ENCODE measurements around the gene LIPN. TPM values are rescaled to one million over a fixed set of nuclear protein-coding genes. Genes with fewer than 3 reads are reported as not detected.

The LIPN gene
- total and polyA plus RNA-seq, 2 donors (not counting 3 experiments of a cell fraction or from before 2014, with no cell fraction given) = not detected

DNA sequence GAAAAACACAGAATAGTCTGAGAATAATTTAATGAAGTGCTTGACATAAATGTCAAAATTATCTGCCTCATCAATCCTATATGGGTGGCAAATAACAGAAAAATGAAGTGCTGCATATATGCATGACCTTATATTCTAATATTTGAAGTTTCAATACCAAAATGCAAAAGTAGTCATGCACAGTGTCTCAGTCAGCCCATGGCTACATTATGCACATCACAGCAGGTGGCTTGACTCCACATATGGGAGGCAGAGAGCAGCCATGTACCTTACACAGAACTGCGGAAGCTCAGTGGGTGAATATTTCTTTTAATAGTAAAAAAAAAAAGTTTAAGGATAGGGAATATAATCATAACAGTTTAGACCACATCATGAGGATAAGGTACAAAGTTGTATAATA, 17.4 kb upstream of the LIPN start:
- no peaks in the 10 kb centered on the region for H3K36me3 ChIP-seq (ENCODE audit: control insufficient read depth in 2 of 2, extremely low read depth in 1 of 2, insufficient read depth in 2 of 2, low read length in 2 of 2)
- dilution Hi-C loops (cut with MboI; ENCODE audit: extremely low pct_ligation_motif_present, low sequenced_read_pairs) = no loop called here
- peaks cover 2 to 3% of the 10 kb centered on the region in 2 experiments for H3K27me3 ChIP-seq (ENCODE audit: control insufficient read depth in 2 of 2, insufficient read depth in 2 of 2, low read length in 2 of 2)
- H4K20me1 ChIP-seq (replicated peaks; ENCODE audit: control insufficient read depth, extremely low read depth, insufficient read depth, low read length) = no peaks in the 10 kb centered on the region
- CTCF ChIA-PET = interaction anchor here (1.0 to 2.7 kb wide), 5 partner anchors 12 to 177 kb away, joined by 3 to 11 read pairs (median 5); no protein-coding TSS in a partner anchor
- POLR2A ChIA-PET = no interaction called here
- H3K79me2 ChIP-seq (ENCODE audit: control insufficient read depth, insufficient read depth, low read length) = no peaks in the 10 kb centered on the region
- no peak overlapping the region for H3K4me2 ChIP-seq (ENCODE audit: insufficient read depth, low read length)
- H3K9me1 ChIP-seq (replicated peaks; ENCODE audit: control insufficient read depth, extremely low read depth, insufficient read depth, low read length) = no peaks in the 10 kb centered on the region
- BruUV-seq (replicated peaks) = no TSS peak
- no peaks in the 10 kb centered on the region for H3K9me3 ChIP-seq (replicated peaks; ENCODE audit: control insufficient read depth, insufficient read depth, low read length)
- intact Hi-C loops (cut with micrococcal nuclease) = no loop called here
- FAIRE-seq (no peak), DNase-seq (ENCODE audit: low read depth, low spot score) (no peak)
- no peaks in the 10 kb centered on the region for H3K4me1 ChIP-seq (ENCODE audit: control insufficient read depth, extremely low read depth, insufficient read depth, low read length)
- H3K27ac ChIP-seq (ENCODE audit: insufficient read depth, low read depth, low read length) = no peak overlapping the region
- no peak overlapping the region for H3K4me3 ChIP-seq (replicated peaks in 1 of 3; ENCODE audit: insufficient read depth in 1 of 3, low read depth in 1 of 3, low read length in 3 of 3)
- no peak overlapping the region for H2AFZ ChIP-seq (ENCODE audit: low read depth, low read length)
- TF ChIP-seq POLR2AphosphoS5 (IDR thresholded peaks at IDR 0.05; ENCODE audit: insufficient read depth, low read depth, low read length) = no peak
- no peak for TF ChIP-seq POLR2A (IDR thresholded peaks at IDR 0.05; ENCODE audit: low read depth, low read length)
- TF ChIP-seq FOS (IDR thresholded peaks at IDR 0.05; ENCODE audit: borderline replicate concordance, insufficient read depth, low read length) = no peak
- no peak for TF ChIP-seq MYC (IDR thresholded peaks at IDR 0.05; ENCODE audit: low read depth, low read length)
- no peak for TF ChIP-seq GATA2 (IDR thresholded peaks at IDR 0.05; ENCODE audit: insufficient read depth, insufficient read length, low read depth, low read length)
- TF ChIP-seq, protein P1, sequence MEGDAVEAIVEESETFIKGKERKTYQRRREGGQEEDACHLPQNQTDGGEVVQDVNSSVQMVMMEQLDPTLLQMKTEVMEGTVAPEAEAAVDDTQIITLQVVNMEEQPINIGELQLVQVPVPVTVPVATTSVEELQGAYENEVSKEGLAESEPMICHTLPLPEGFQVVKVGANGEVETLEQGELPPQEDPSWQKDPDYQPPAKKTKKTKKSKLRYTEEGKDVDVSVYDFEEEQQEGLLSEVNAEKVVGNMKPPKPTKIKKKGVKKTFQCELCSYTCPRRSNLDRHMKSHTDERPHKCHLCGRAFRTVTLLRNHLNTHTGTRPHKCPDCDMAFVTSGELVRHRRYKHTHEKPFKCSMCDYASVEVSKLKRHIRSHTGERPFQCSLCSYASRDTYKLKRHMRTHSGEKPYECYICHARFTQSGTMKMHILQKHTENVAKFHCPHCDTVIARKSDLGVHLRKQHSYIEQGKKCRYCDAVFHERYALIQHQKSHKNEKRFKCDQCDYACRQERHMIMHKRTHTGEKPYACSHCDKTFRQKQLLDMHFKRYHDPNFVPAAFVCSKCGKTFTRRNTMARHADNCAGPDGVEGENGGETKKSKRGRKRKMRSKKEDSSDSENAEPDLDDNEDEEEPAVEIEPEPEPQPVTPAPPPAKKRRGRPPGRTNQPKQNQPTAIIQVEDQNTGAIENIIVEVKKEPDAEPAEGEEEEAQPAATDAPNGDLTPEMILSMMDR (IDR thresholded peaks at IDR 0.05; ENCODE audit: extremely low read depth in 1 of 2, insufficient read depth in 1 of 2, low read depth in 1 of 2, low read length in 2 of 2) = no peak
- TF ChIP-seq JUN (IDR thresholded peaks at IDR 0.05; ENCODE audit: borderline replicate concordance, insufficient read depth, insufficient read length, low read depth) = no peak
- TF ChIP-seq EZH2 (IDR thresholded peaks at IDR 0.05; ENCODE audit: borderline replicate concordance, low read depth, low read length, severe bottlenecking) = no peak
- TF ChIP-seq, protein P2, sequence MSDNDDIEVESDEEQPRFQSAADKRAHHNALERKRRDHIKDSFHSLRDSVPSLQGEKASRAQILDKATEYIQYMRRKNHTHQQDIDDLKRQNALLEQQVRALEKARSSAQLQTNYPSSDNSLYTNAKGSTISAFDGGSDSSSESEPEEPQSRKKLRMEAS (IDR thresholded peaks at IDR 0.05; ENCODE audit: insufficient read depth, insufficient read length) = no peak
- H3K9ac ChIP-seq (replicated peaks; ENCODE audit: extremely low read depth, insufficient read depth, low read length) = no peak overlapping the region

All from endothelial cell of umbilical vein (primary cell).